Measurements from ENCODE around the gene TMEM30B.

- no peak for TF ChIP-seq EZH2 (IDR thresholded peaks at IDR 0.05; ENCODE audit: insufficient read depth, poor library complexity, severe bottlenecking)
- no peak for TF ChIP-seq EZH2phosphoT487 (IDR thresholded peaks at IDR 0.05; ENCODE audit: insufficient read depth, low read depth)
These were observed 53.1 kb downstream of the TMEM30B start for GRCh38 chr14:61227884-61228591.

All from GM23248 (cell line).